SK-N-SH (cell line): Measurements from ENCODE around the gene ZNF335. TPM values are rescaled to one million over a fixed set of nuclear protein-coding genes. Genes with fewer than 3 reads are reported as not detected.

Experiments used
- CTCF ChIA-PET: fragments of 300-600, 350-600 bp; formaldehyde crosslinking; extraction: SDS; loops from one replicate; lab custom pipeline; 2021; lab: Yijun Ruan, JAX
- POLR2A ChIA-PET: fragments of 350-600 bp; sonication (Branson Sonifier 250); formaldehyde crosslinking; extraction: SDS; loops from one replicate; lab custom pipeline; 2020; ENCODE audit warnings: antibody characterized with exemption, inconsistent platforms; lab: Yijun Ruan, JAX
- DNase-seq: peaks from one replicate; pipeline ENCODE4 v3.0.0; 2012
- H2AFZ ChIP-seq: fragments of 200-600 bp; sonication (generic); 2 replicates; pipeline ENCODE4 v1.8.1; 2016; ENCODE audit warnings: antibody characterized with exemption, mild to moderate bottlenecking, low read depth
- H3F3A ChIP-seq: fragments of 200-600 bp; sonication (generic); replicated peaks from 2 replicates; pipeline ENCODE3; 2016; ENCODE audit warnings: antibody characterized with exemption, mild to moderate bottlenecking; ENCODE audit not compliant: insufficient read depth
- H3K27ac ChIP-seq, 2 experiments: fragments of 200-500 bp in 1 of 2; fragments of 200-600 bp in 1 of 2; sonication (Bioruptor generic) in 1 of 2; sonication (generic), shearing (Covaris generic) in 1 of 2; 2 replicates each; pipeline versions ENCODE4 v1.5.1 to v1.6.1; 2014 to 2016; ENCODE audit warnings: low read depth in 2 of 2, inconsistent platforms in 1 of 2, low read length in 1 of 2, mild to moderate bottlenecking in 1 of 2, mixed read lengths in 1 of 2
- H3K27me3 ChIP-seq: fragments of 200-600 bp; sonication (generic), shearing (Covaris generic); 2 replicates; pipeline ENCODE4 v1.6.1; 2016; ENCODE audit warnings: mixed run types; ENCODE audit not compliant: insufficient read depth
- H3K36me3 ChIP-seq, 2 experiments: fragments of 200-500 bp in 1 of 2; fragments of 200-600 bp in 1 of 2; sonication (Bioruptor generic) in 1 of 2; sonication (generic) in 1 of 2; replicated peaks in 1 of 2; 2 replicates each; pipeline versions ENCODE3 to v1.5.1; 2014 to 2016; ENCODE audit warnings: low read length in 1 of 2, mild to moderate bottlenecking in 1 of 2; ENCODE audit not compliant: insufficient read depth in 2 of 2, control insufficient read depth in 1 of 2
- H3K4me1 ChIP-seq, 2 experiments: fragments of 200-500 bp in 1 of 2; fragments of 200-600 bp in 1 of 2; sonication (Bioruptor generic) in 1 of 2; sonication (generic), shearing (Covaris generic) in 1 of 2; 2 replicates each; pipeline versions ENCODE4 v1.5.1 to v1.6.1; 2014 to 2016; ENCODE audit warnings: low read depth in 1 of 2, low read length in 1 of 2, mixed run types in 1 of 2; ENCODE audit not compliant: insufficient read depth in 2 of 2, control insufficient read depth in 1 of 2
- H3K4me2 ChIP-seq: fragments of 200-600 bp; sonication (generic), shearing (Covaris generic); 2 replicates; pipeline ENCODE4 v1.6.1; 2017; ENCODE audit warnings: mixed run types
- H3K4me3 ChIP-seq, 2 experiments: fragments of 200-500 bp in 1 of 2; fragments of 200-600 bp in 1 of 2; sonication (Bioruptor generic) in 1 of 2; sonication (generic), shearing (Covaris generic) in 1 of 2; 2 replicates each; pipeline versions ENCODE4 v1.5.1 to v1.8.1; 2014 to 2016; ENCODE audit warnings: low read depth in 2 of 2, inconsistent platforms in 1 of 2, low read length in 1 of 2, mild to moderate bottlenecking in 1 of 2, mixed read lengths in 1 of 2, moderate library complexity in 1 of 2
- H3K79me2 ChIP-seq: fragments of 200-600 bp; sonication (generic); 2 replicates; pipeline ENCODE4 v1.8.1; 2017; ENCODE audit warnings: mild to moderate bottlenecking; ENCODE audit not compliant: insufficient read depth
- H3K9ac ChIP-seq: fragments of 200-600 bp; sonication (generic); 2 replicates; pipeline ENCODE4 v1.6.1; 2017; ENCODE audit warnings: mixed run types
- H3K9me2 ChIP-seq: fragments of 200-600 bp; sonication (generic); 2 replicates; pipeline ENCODE4 v1.6.1; 2017; ENCODE audit warnings: mixed run types
- H3K9me3 ChIP-seq: fragments of 200-600 bp; sonication (generic); 2 replicates; pipeline ENCODE4 v1.6.1; 2017; ENCODE audit warnings: mixed run types, mild to moderate bottlenecking, moderate library complexity
- H4K20me1 ChIP-seq: fragments of 200-600 bp; sonication (generic); 2 replicates; pipeline ENCODE4 v1.6.1; 2017; ENCODE audit warnings: mild to moderate bottlenecking, mixed run types; ENCODE audit not compliant: insufficient read depth
- CTCF ChIP-seq: fragments of 200-600 bp; sonication (generic); IDR thresholded peaks from 2 replicates; pipeline ENCODE4 v1.6.1; 2017; ENCODE audit warnings: antibody characterized with exemption, mild to moderate bottlenecking, moderate library complexity
- FOSL2 ChIP-seq: IDR thresholded peaks from 2 replicates; pipeline ENCODE4 v1.4.0; 2012; ENCODE audit warnings: low read depth, mild to moderate bottlenecking, moderate library complexity, borderline replicate concordance
- GABPA ChIP-seq: IDR thresholded peaks from 2 replicates; pipeline ENCODE4 v1.4.0; 2012; ENCODE audit warnings: low read depth, mild to moderate bottlenecking
- JUND ChIP-seq: IDR thresholded peaks from 2 replicates; pipeline ENCODE4 v1.4.0; 2012
- MEF2A ChIP-seq: IDR thresholded peaks from 2 replicates; pipeline ENCODE4 v1.4.0; 2012; ENCODE audit warnings: low read depth, borderline replicate concordance
- MXI1 ChIP-seq: IDR thresholded peaks from 2 replicates; pipeline ENCODE4 v1.6.1; 2012; ENCODE audit warnings: mild to moderate bottlenecking, low read depth, low read length, improper control_type of control experiment
- NRF1 ChIP-seq: IDR thresholded peaks from 2 replicates; pipeline ENCODE4 v1.6.1; 2012; ENCODE audit warnings: low read depth, mild to moderate bottlenecking, low read length
- POLR2AphosphoS5 ChIP-seq: IDR thresholded peaks from 2 replicates; pipeline ENCODE4 v1.6.1; 2012; ENCODE audit warnings: low read depth, low read length
- RAD21 ChIP-seq: IDR thresholded peaks from 2 replicates; pipeline ENCODE4 v1.6.1; 2012; ENCODE audit warnings: mild to moderate bottlenecking, low read length
- RXRA ChIP-seq: IDR thresholded peaks from 2 replicates; pipeline ENCODE4 v1.4.0; 2012; ENCODE audit warnings: low read depth, mild to moderate bottlenecking, borderline replicate concordance
- TAF1 ChIP-seq: IDR thresholded peaks from 2 replicates; pipeline ENCODE4 v1.6.1; 2012; ENCODE audit warnings: low read depth, mild to moderate bottlenecking, low read length, moderate library complexity, borderline replicate concordance
- TCF12 ChIP-seq: IDR thresholded peaks from 2 replicates; pipeline ENCODE4 v1.4.0; 2012
- TEAD4 ChIP-seq: IDR thresholded peaks from 2 replicates; pipeline ENCODE4 v1.4.0; 2012; ENCODE audit warnings: mild to moderate bottlenecking, borderline replicate concordance; ENCODE audit not compliant: insufficient read depth
- USF2 ChIP-seq: fragments of 150-350 bp; IDR thresholded peaks from 2 replicates; pipeline ENCODE4 v1.6.1; 2017; ENCODE audit warnings: antibody characterized with exemption, low read length, low read depth, borderline replicate concordance
- ZBTB33 ChIP-seq: IDR thresholded peaks from 2 replicates; pipeline ENCODE4 v1.4.0; 2012; ENCODE audit warnings: low read depth, borderline replicate concordance
- WGBS: methylation state at CpG from one replicate; pipeline ENCODE4 v1.1.6; 2017; ENCODE audit warnings: low lambda C conversion rate; 5-methylcytosine and 5-hydroxymethylcytosine counted together
- polyA plus RNA-seq, 3 experiments: library from polyadenylated mRNA; depleted of rRNA; stranded (reverse); fragments of >200 nt; gene quantifications; 2 replicates each; pipeline ENCODE4 v1.2.3, GENCODE V29; 2012
- TF ChIP-seq, protein P1 (sequence below): IDR thresholded peaks from 2 replicates; pipeline ENCODE4; 2012
- TF ChIP-seq, protein P2 (sequence below): IDR thresholded peaks from 2 replicates; pipeline ENCODE4 v1.4.0; 2012; ENCODE audit warnings: low read depth, borderline replicate concordance

The ZNF335 gene
- polyA plus RNA-seq, 1 of the 3 experiments (the other 2 are of a cell fraction) = 11.7 TPM

DNA sequence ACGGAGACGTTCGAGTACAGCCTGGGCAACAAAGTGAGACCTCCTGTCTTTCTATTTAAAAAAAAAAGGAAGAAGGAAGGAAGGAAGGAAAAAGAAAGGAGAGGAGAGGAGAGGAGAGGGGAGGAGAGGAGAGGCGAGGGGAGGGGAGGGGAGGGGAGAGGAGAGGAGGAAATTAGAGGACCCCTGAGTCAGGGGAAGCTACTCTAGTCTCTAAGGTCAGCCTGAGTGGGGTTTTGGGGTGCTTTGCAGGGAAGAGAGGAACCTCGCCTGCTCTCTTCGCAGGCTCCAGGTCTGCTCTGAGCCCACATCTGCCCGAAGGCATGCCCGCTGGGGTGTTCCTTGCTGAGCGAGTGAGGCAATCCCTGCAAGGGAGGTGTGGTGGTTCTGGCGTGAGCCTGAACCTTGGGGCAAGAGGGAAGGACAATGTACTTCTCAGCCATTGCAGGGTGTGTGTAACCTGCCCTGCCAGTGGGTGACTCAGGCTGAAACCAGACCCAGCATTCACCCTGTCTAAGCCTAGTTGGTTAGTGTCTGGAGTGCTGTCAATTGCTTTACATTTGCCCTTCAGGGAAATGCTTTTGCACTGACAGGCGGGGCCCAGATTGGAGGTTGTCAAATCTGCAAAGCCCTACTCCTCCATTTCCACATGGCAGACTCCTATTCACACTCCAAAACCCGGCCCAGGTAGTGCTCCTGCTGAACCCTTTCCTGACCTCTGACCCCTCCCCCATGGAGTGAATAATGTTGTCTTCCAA is 21.4 kb upstream of the ZNF335 start:
- ChIA-PET POLR2A (no interaction called here), CTCF (interaction anchor here (3.3 kb wide), 1 partner anchor 21 kb away, joined by 17 read pairs; no protein-coding TSS in a partner anchor)
- peak; percentile 40 for DNase-seq
- H4K20me1 ChIP-seq = no peaks in the 10 kb centered on the region
- H3K79me2 ChIP-seq = no peaks in the 10 kb centered on the region
- no peak overlapping the region for H2AFZ ChIP-seq
- no peaks in the 10 kb centered on the region for H3F3A ChIP-seq
- H3K27ac ChIP-seq = no peak overlapping the region
- H3K4me3 ChIP-seq = no peak overlapping the region
- peaks cover 0 to 2% of the 10 kb centered on the region in 2 experiments; a peak in 2 of 4 replicates for H3K4me1 ChIP-seq
- TF ChIP-seq, protein P1, sequence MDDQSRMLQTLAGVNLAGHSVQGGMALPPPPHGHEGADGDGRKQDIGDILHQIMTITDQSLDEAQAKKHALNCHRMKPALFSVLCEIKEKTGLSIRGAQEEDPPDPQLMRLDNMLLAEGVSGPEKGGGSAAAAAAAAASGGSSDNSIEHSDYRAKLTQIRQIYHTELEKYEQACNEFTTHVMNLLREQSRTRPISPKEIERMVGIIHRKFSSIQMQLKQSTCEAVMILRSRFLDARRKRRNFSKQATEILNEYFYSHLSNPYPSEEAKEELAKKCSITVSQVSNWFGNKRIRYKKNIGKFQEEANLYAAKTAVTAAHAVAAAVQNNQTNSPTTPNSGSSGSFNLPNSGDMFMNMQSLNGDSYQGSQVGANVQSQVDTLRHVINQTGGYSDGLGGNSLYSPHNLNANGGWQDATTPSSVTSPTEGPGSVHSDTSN = 0 out of 2 replicates have a peak, but pooled peaks have one; percentile 18
- no peak for TF ChIP-seq TEAD4
- WGBS = 58% methylated on average over 12 of the region's 12 CpGs
- no peaks in the 10 kb centered on the region for H3K9me3 ChIP-seq
- H3K27me3 ChIP-seq = no peaks in the 10 kb centered on the region; the same call in 1 of the 2 replicates
- H3K9ac ChIP-seq = no peak overlapping the region
- H3K9me2 ChIP-seq = no peaks in the 10 kb centered on the region
- H3K4me2 ChIP-seq = no peak overlapping the region
- H3K36me3 ChIP-seq = no peaks in the 10 kb centered on the region

DNA sequence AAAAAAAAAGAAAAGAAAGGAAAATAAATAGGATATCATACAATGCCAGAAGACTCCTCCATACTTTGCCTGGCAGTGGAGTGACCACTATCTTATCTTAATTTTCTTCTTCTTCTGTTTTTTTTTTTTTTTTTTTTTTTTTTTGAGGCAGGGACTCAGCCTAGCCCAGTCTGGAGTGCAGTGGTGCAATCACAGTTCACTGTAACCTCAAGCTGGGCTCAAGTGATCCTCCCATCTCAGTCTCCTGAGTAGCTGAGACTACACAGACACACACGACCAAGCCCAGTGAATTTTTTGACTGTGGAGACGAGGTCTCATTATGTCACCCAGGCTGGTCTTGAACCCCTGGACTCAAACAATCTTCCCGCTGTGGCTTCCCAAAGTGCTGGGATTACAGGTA is 19.6 kb upstream of the ZNF335 start:
- WGBS = 69% methylated on average over 3 of the region's 3 CpGs
- Histone ChIP-seq H4K20me1 (no peaks in the 10 kb centered on the region), H3K9me3 (no peaks in the 10 kb centered on the region), H3F3A (no peaks in the 10 kb centered on the region), H3K4me3 (no peak overlapping the region), H3K4me1 (peaks cover 0 to 2% of the 10 kb centered on the region in 2 experiments; a peak in 2 of 4 replicates), H3K36me3 (no peaks in the 10 kb centered on the region), H3K9me2 (no peaks in the 10 kb centered on the region), H3K27me3 (no peaks in the 10 kb centered on the region; the same call in 1 of the 2 replicates), H2AFZ (no peak overlapping the region), H3K27ac (no peak overlapping the region), H3K9ac (no peak overlapping the region), H3K79me2 (no peaks in the 10 kb centered on the region), H3K4me2 (no peak overlapping the region)
- POLR2A ChIA-PET = interaction anchor here (0.6 to 0.7 kb wide), 3 partner anchors 25 to 181 kb away, joined by 3 to 6 read pairs (median 4); no protein-coding TSS in a partner anchor
- CTCF ChIA-PET = interaction anchor here (3.3 kb wide), 1 partner anchor 22 kb away, joined by 17 read pairs; no protein-coding TSS in a partner anchor
- no peak for DNase-seq
- TF ChIP-seq ZBTB33 (no peak), MEF2A (no peak), CTCF (no peak), RAD21 (no peak), USF2 (no peak), MXI1 (no peak), FOSL2 (no peak), RXRA (no peak), TCF12 (no peak), TAF1 (no peak), NRF1 (no peak), GABPA (no peak), POLR2AphosphoS5 (no peak), JUND (no peak)
- TF ChIP-seq, protein P1 = no peak
- TF ChIP-seq, protein P2, sequence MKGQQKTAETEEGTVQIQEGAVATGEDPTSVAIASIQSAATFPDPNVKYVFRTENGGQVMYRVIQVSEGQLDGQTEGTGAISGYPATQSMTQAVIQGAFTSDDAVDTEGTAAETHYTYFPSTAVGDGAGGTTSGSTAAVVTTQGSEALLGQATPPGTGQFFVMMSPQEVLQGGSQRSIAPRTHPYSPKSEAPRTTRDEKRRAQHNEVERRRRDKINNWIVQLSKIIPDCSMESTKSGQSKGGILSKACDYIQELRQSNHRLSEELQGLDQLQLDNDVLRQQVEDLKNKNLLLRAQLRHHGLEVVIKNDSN = no peak
